Left lung (tissue), 10 donors: ENCODE data around the gene ANKRD13A. TPM values are rescaled to one million over a fixed set of nuclear protein-coding genes. Genes with fewer than 3 reads are reported as not detected.

ENCODE experiments used
- ATAC-seq: fragments of 200-7000 bp; cut with Tn5 transposase; one replicate; pipeline ENCODE4 v1.9.1; 2020; ENCODE audit warnings: moderate library complexity
- DNase-seq, 4 donors: peaks; one replicate each; pipeline ENCODE4 v3.0.0-alpha.2; 2013 to 2020
- H3K27ac ChIP-seq, 2 donors: fragments of 200-600 bp; sonication (generic) in 1 of 2; one replicate each; pipeline versions ENCODE4 v1.5.0 to v1.8.0; 2020 to 2021
- H3K27me3 ChIP-seq, 2 donors: fragments of 200-600 bp; sonication (generic) in 1 of 2; one replicate each; pipeline versions ENCODE4 v1.5.0 to v1.8.0; 2020 to 2021
- H3K36me3 ChIP-seq, 2 donors: fragments of 200-600 bp; sonication (generic) in 1 of 2; one replicate each; pipeline versions ENCODE4 v1.5.0 to v1.8.0; 2020 to 2021
- H3K4me1 ChIP-seq, 2 donors: fragments of 200-600 bp; one replicate each; pipeline ENCODE4 v1.8.0; 2021
- H3K4me3 ChIP-seq, 2 donors: fragments of 200-600 bp; sonication (generic) in 1 of 2; one replicate each; pipeline versions ENCODE4 v1.5.0 to v1.8.0; 2020 to 2021; ENCODE audit warnings: mild to moderate bottlenecking in 1 of 2
- H3K9me3 ChIP-seq, 2 donors: fragments of 200-600 bp; sonication (generic) in 1 of 2; one replicate each; pipeline versions ENCODE4 v1.5.0 to v1.8.0; 2020 to 2021
- CTCF ChIP-seq, 2 donors: fragments of 200-600 bp; sonication (generic) in 1 of 2; IDR thresholded peaks; one replicate each; pipeline versions ENCODE4 v1.5.0 to v1.8.0; 2021; ENCODE audit warnings: antibody characterized with exemption in 2 of 2
- intact Hi-C, 2 donors: fragments of 100-400 bp; cut with DNase I; formaldehyde crosslinking; loops; one replicate each; pipeline versions ENCODE4 v1.11.2 to v1.14.2; 2022
- polyA plus RNA-seq, 6 donors: library from polyadenylated mRNA; unstranded; fragments of 120-200 nt; gene quantifications; one replicate each; pipeline ENCODE4 v1.2.1, GENCODE V29; 2013; ENCODE audit not compliant: insufficient read length in 6 of 6
- total RNA-seq, 2 donors: library from RNA; stranded (reverse); fragmentation: NEBNext Ultra II Directional; extraction: Animal tissue kit (Norgen Biotek cat#: 25700); gene quantifications; one replicate each; pipeline ENCODE4 v1.2.1, GENCODE V29; 2021
- donor health status: DM: no; HTN: yes; CAD: no.
- donor health status: DM: no; HTN: no; CAD: no.

The ANKRD13A gene
- total and polyA plus RNA-seq, 8 donors: 38.3 to 69.9 (median 43.3) TPM

- Histone ChIP-seq H3K27me3 (no peaks in the 10 kb centered on the region), H3K27ac (peak overlapping the region in 1 of 2 donors; percentile 7), H3K4me1 (peaks cover 6 to 27% of the 10 kb centered on the region in 2 donors), H3K4me3 (no peak overlapping the region), H3K9me3 (no peaks in the 10 kb centered on the region), H3K36me3 (peaks cover 0 to 99% of the 10 kb centered on the region in 2 donors)
- intact Hi-C loops: no loop called here
- TF ChIP-seq CTCF (IDR thresholded peaks at IDR 0.05): no peak
- ATAC-seq (no peak), DNase-seq (peak in 1 of 4 donors; percentile 67)
These were observed 24.1 kb downstream of the ANKRD13A start for GRCh38 chr12:110023059-110023980.

GRCh38 chr12:110024051-110024450 is 24.8 kb downstream of the ANKRD13A start:
- H3K36me3 ChIP-seq: peaks cover 0 to 99% of the 10 kb centered on the region in 2 donors
- H3K9me3 ChIP-seq: no peaks in the 10 kb centered on the region
- no peaks in the 10 kb centered on the region for H3K27me3 ChIP-seq
- no peak overlapping the region for H3K4me3 ChIP-seq
- intact Hi-C loops: no loop called here
- ATAC-seq (no peak), DNase-seq (no peak)
- H3K27ac ChIP-seq: peak overlapping the region; percentile 7 to 20
- no peak for TF ChIP-seq CTCF (IDR thresholded peaks at IDR 0.05)
- H3K4me1 ChIP-seq: peaks cover 6 to 27% of the 10 kb centered on the region in 2 donors

GRCh38 chr12:110028323-110028722 is 29.1 kb downstream of the ANKRD13A start:
- no peak for DNase-seq
- Histone ChIP-seq H3K27ac (no peak overlapping the region), H3K4me1 (peaks cover 6 to 21% of the 10 kb centered on the region in 2 donors), H3K36me3 (peaks cover 0 to 98% of the 10 kb centered on the region in 2 donors), H3K27me3 (no peaks in the 10 kb centered on the region), H3K4me3 (no peak overlapping the region), H3K9me3 (no peaks in the 10 kb centered on the region)
- no peak for TF ChIP-seq CTCF (IDR thresholded peaks at IDR 0.05)
- ATAC-seq: no peak
- intact Hi-C loops: no loop called here

GRCh38 chr12:110029290-110029815 is 30.1 kb downstream of the ANKRD13A start:
- DNase-seq (no peak), ATAC-seq (no peak)
- Histone ChIP-seq H3K4me1 (peaks cover 1 to 16% of the 10 kb centered on the region in 2 donors), H3K27me3 (no peaks in the 10 kb centered on the region), H3K27ac (no peak overlapping the region), H3K4me3 (no peak overlapping the region), H3K36me3 (peaks cover 0 to 99% of the 10 kb centered on the region in 2 donors), H3K9me3 (no peaks in the 10 kb centered on the region)
- intact Hi-C loops: no loop called here
- TF ChIP-seq CTCF (IDR thresholded peaks at IDR 0.05): no peak

- DNase-seq: no peak
- intact Hi-C loops: no loop called here
- Histone ChIP-seq H3K27me3 (no peaks in the 10 kb centered on the region), H3K9me3 (no peaks in the 10 kb centered on the region), H3K36me3 (peaks cover 0 to 96% of the 10 kb centered on the region in 2 donors), H3K4me3 (no peak overlapping the region), H3K4me1 (peaks cover 0 to 7% of the 10 kb centered on the region in 2 donors), H3K27ac (no peak overlapping the region)
- no peak for TF ChIP-seq CTCF (IDR thresholded peaks at IDR 0.05)
- no peak for ATAC-seq
These were observed 34.7 kb downstream of the ANKRD13A start for GRCh38 chr12:110033888-110034287.
